ENCODE measurements around the gene NFKBIA. TPM values are rescaled to one million over a fixed set of nuclear protein-coding genes. Genes with fewer than 3 reads are reported as not detected.
A peak's percentile ranks its signal among the peaks of the same experiment; 100 is the strongest.

The NFKBIA gene
- polyA plus RNA-seq, 1 donor (not counting 4 experiments of a cell fraction or from before 2014, with no cell fraction given), result 123 TPM

DNA sequence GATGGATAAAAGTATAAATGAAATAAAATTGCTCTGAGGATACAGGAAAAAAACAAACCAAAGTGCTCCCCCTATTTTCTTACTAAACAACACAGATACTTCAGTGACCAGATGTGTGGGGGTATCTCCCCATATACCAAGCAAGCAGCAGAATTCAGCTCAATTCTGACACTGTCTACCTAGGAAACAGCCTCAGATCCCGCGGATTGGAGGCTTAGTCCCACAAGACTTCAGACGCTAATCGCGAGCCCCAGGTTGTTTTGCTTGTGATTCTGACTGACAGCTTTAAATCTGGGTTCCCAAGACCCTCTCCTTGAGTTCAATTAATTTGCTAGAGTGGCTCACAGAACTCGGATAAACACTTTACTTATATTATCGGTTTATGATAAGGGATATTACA lies 17.3 kb downstream of the NFKBIA start:
- Histone ChIP-seq H3K9ac (ENCODE audit: control insufficient read depth, extremely low read depth, insufficient read depth, low read length) (no peak overlapping the region), H3K4me1 (ENCODE audit: control insufficient read depth, extremely low read depth, insufficient read depth, low read length) (peaks cover 21% of the 10 kb centered on the region), H3K4me2 (ENCODE audit: control insufficient read depth, extremely low read depth, insufficient read depth, low read depth, low read length) (peak overlapping the region; percentile 47), H2AFZ (ENCODE audit: control insufficient read depth, low read length) (peak overlapping the region; percentile 90), H3K36me3 (ENCODE audit: control insufficient read depth in 2 of 2, extremely low read depth in 1 of 2, insufficient read depth in 2 of 2, low read length in 2 of 2) (no peaks in the 10 kb centered on the region), H3K4me3 (ENCODE audit: control insufficient read depth in 2 of 3, extremely low read depth in 1 of 3, insufficient read depth in 2 of 3, low read depth in 1 of 3, low read length in 3 of 3) (no peak overlapping the region), H4K20me1 (ENCODE audit: control insufficient read depth, extremely low read depth, insufficient read depth, low read length) (no peaks in the 10 kb centered on the region), H3K27me3 (ENCODE audit: control insufficient read depth, extremely low read depth, insufficient read depth, low read length) (no peaks in the 10 kb centered on the region), H3K9me3 (ENCODE audit: control insufficient read depth, low read depth, low read length) (no peaks in the 10 kb centered on the region), H3K79me2 (ENCODE audit: control insufficient read depth, insufficient read depth, low read length) (no peaks in the 10 kb centered on the region), H3K27ac (ENCODE audit: control insufficient read depth, insufficient read depth, low read length) (peak overlapping the region; percentile 36), H3K9me1 (ENCODE audit: control insufficient read depth, extremely low read depth, insufficient read depth, low read length) (no peaks in the 10 kb centered on the region)
- no peak for DNase-seq (ENCODE audit: low read depth, low spot score)
- dilution Hi-C loops (cut with MboI; ENCODE audit: extremely low pct_ligation_motif_present, low sequenced_read_pairs), result no loop called here
- no peak for FAIRE-seq
- TF ChIP-seq, protein P1, sequence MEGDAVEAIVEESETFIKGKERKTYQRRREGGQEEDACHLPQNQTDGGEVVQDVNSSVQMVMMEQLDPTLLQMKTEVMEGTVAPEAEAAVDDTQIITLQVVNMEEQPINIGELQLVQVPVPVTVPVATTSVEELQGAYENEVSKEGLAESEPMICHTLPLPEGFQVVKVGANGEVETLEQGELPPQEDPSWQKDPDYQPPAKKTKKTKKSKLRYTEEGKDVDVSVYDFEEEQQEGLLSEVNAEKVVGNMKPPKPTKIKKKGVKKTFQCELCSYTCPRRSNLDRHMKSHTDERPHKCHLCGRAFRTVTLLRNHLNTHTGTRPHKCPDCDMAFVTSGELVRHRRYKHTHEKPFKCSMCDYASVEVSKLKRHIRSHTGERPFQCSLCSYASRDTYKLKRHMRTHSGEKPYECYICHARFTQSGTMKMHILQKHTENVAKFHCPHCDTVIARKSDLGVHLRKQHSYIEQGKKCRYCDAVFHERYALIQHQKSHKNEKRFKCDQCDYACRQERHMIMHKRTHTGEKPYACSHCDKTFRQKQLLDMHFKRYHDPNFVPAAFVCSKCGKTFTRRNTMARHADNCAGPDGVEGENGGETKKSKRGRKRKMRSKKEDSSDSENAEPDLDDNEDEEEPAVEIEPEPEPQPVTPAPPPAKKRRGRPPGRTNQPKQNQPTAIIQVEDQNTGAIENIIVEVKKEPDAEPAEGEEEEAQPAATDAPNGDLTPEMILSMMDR (optimal IDR thresholded peaks at IDR 0.05 in 1 of 3, IDR thresholded peaks at IDR 0.05 in 1 of 3, conservative IDR thresholded peaks at IDR 0.05 in 1 of 3; ENCODE audit: extremely low read depth in 1 of 3, insufficient read depth in 2 of 3, low read length in 3 of 3), result no peak
- no peak for TF ChIP-seq EZH2 (IDR thresholded peaks at IDR 0.05; ENCODE audit: low read length)

DNA sequence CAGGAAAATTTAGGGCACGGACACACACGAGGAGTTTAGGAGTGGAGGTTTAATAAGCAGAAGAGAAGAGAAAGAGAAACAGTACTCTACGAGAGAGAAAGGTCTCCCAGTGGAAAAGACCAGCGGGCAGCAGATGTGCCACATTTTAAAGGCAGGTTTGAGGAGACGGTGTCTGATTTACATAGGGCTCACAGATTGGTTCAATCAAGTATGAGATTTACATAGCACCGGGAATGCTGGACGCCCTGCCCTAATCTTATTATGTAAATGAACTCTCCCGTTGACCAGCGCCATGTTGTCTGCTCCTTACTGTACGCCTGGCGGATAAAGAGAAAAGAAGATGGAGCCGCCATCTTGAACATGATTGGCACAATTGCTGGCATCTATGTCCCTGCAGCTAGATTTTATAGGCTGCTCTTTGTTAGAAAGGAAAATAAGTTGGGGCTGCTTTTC lies 17.9 kb downstream of the NFKBIA start:
- H4K20me1 ChIP-seq (ENCODE audit: control insufficient read depth, extremely low read depth, insufficient read depth, low read length), result no peaks in the 10 kb centered on the region
- H3K4me1 ChIP-seq (ENCODE audit: control insufficient read depth, extremely low read depth, insufficient read depth, low read length), result peaks cover 21% of the 10 kb centered on the region
- no peak overlapping the region for H3K4me3 ChIP-seq (ENCODE audit: control insufficient read depth in 2 of 3, extremely low read depth in 1 of 3, insufficient read depth in 2 of 3, low read depth in 1 of 3, low read length in 3 of 3)
- peak overlapping the region; percentile 36 for H3K27ac ChIP-seq (ENCODE audit: control insufficient read depth, insufficient read depth, low read length)
- no peak for FAIRE-seq
- no peak for DNase-seq (ENCODE audit: low read depth, low spot score)
- peak overlapping the region; percentile 90 for H2AFZ ChIP-seq (ENCODE audit: control insufficient read depth, low read length)
- H3K27me3 ChIP-seq (ENCODE audit: control insufficient read depth, extremely low read depth, insufficient read depth, low read length), result no peaks in the 10 kb centered on the region
- no peaks in the 10 kb centered on the region for H3K9me1 ChIP-seq (ENCODE audit: control insufficient read depth, extremely low read depth, insufficient read depth, low read length)
- H3K79me2 ChIP-seq (ENCODE audit: control insufficient read depth, insufficient read depth, low read length), result no peaks in the 10 kb centered on the region
- H3K9ac ChIP-seq (ENCODE audit: control insufficient read depth, extremely low read depth, insufficient read depth, low read length), result peak overlapping the region; percentile 30
- H3K36me3 ChIP-seq (ENCODE audit: control insufficient read depth in 2 of 2, extremely low read depth in 1 of 2, insufficient read depth in 2 of 2, low read length in 2 of 2), result no peaks in the 10 kb centered on the region
- TF ChIP-seq, protein P1 (optimal IDR thresholded peaks at IDR 0.05 in 1 of 3, IDR thresholded peaks at IDR 0.05 in 1 of 3, conservative IDR thresholded peaks at IDR 0.05 in 1 of 3; ENCODE audit: extremely low read depth in 1 of 3, insufficient read depth in 2 of 3, low read length in 3 of 3), result no peak
- TF ChIP-seq EZH2 (IDR thresholded peaks at IDR 0.05; ENCODE audit: low read length), result no peak
- peak overlapping the region; percentile 47 for H3K4me2 ChIP-seq (ENCODE audit: control insufficient read depth, extremely low read depth, insufficient read depth, low read depth, low read length)
- dilution Hi-C loops (cut with MboI; ENCODE audit: extremely low pct_ligation_motif_present, low sequenced_read_pairs), result no loop called here
- no peaks in the 10 kb centered on the region for H3K9me3 ChIP-seq (ENCODE audit: control insufficient read depth, low read depth, low read length)

Data from keratinocyte (primary cell).